Cardiac muscle cell (in vitro differentiated cells and primary cell): ENCODE results near the gene TRIM13. TPM values are rescaled to one million over a fixed set of nuclear protein-coding genes. Genes with fewer than 3 reads are reported as not detected.
A peak's percentile ranks its signal among the peaks of the same experiment; 100 is the strongest.

Source experiments
- DNase-seq, 2 donors: peaks; one replicate each; pipeline versions ENCODE4 v3.0.0 to v3.0.0-alpha.2; 2010 to 2017; ENCODE audit warnings: low read depth in 1 of 2, low spot score in 1 of 2
- H3K27ac ChIP-seq: fragments of 200-600 bp; sonication (generic); 2 replicates; pipeline ENCODE4 v1.5.1; 2016
- H3K27me3 ChIP-seq: fragments of 200-600 bp; sonication (generic); 2 replicates; pipeline ENCODE4 v1.6.0; 2016; ENCODE audit warnings: control low read depth
- H3K36me3 ChIP-seq: fragments of 200-600 bp; sonication (generic); 2 replicates; pipeline ENCODE4 v1.5.1; 2016; ENCODE audit warnings: control low read depth
- H3K4me1 ChIP-seq: fragments of 200-600 bp; sonication (generic); 2 replicates; pipeline ENCODE4 v1.8.1; 2017; ENCODE audit warnings: low read depth, mild to moderate bottlenecking, mixed run types
- H3K4me3 ChIP-seq: fragments of 200-600 bp; sonication (generic); 2 replicates; pipeline ENCODE4 v1.5.1; 2016; ENCODE audit warnings: mild to moderate bottlenecking
- H3K9me3 ChIP-seq: fragments of 200-600 bp; sonication (generic); 2 replicates; pipeline ENCODE4 v1.5.1; 2017; ENCODE audit warnings: low read depth, mild to moderate bottlenecking, control low read depth
- polyA plus RNA-seq: library from polyadenylated mRNA; unstranded; fragments of >200 nt; fragmentation: Nextera tagmentation; extraction: Ambion mirVana; gene quantifications from 2 replicates; pipeline ENCODE4 v1.2.1, GENCODE V29; 2016
- total RNA-seq: library from RNA; depleted of rRNA; stranded (reverse); fragments of >200 nt; gene quantifications from 2 replicates; pipeline ENCODE4 v1.2.3, GENCODE V29; 2016
- TF ChIP-seq, protein P1 (sequence below): IDR thresholded peaks from 2 replicates; pipeline ENCODE4 v1.5.1; 2012; ENCODE audit warnings: low read depth, mild to moderate bottlenecking, low read length

The TRIM13 gene
- total and polyA plus RNA-seq, 2 experiments from 2014 or later: 13.7 to 19.1 TPM

DNA sequence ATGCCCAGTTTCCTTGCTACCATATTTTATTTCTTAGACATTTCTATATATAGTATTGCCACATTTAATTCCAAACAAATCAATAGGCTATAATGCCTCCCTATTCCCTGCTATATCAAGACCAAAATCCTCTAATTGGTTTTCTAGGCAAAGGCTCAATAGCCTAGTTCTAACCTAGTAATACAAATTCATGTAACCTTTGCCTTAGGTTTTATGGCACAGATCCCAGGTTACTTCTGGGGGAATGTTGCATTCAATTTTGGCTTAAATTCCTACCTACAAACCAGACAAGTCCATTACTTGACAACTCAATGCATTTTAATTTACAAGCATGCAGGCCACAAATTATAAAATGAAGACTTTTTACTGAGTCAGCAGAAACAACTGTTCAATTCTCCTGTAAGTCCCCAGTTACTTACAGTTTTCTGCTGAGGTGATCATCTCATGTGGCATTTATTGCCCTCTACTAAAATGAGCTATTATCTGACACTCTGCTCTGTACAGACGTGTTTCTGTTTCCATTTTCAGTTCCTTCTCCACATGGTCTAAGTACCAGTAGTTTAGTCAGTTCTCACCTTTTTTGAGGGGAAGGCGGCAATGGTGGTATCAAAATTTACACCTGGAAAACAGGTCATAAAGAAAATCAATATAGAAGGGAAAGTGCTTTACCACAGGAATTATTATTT lies 30.1 kb downstream of the TRIM13 start:
- no peaks in the 10 kb centered on the region for H3K4me1 ChIP-seq
- H3K4me3 ChIP-seq: no peak overlapping the region
- no peaks in the 10 kb centered on the region for H3K36me3 ChIP-seq
- no peaks in the 10 kb centered on the region for H3K27me3 ChIP-seq
- TF ChIP-seq, protein P1, sequence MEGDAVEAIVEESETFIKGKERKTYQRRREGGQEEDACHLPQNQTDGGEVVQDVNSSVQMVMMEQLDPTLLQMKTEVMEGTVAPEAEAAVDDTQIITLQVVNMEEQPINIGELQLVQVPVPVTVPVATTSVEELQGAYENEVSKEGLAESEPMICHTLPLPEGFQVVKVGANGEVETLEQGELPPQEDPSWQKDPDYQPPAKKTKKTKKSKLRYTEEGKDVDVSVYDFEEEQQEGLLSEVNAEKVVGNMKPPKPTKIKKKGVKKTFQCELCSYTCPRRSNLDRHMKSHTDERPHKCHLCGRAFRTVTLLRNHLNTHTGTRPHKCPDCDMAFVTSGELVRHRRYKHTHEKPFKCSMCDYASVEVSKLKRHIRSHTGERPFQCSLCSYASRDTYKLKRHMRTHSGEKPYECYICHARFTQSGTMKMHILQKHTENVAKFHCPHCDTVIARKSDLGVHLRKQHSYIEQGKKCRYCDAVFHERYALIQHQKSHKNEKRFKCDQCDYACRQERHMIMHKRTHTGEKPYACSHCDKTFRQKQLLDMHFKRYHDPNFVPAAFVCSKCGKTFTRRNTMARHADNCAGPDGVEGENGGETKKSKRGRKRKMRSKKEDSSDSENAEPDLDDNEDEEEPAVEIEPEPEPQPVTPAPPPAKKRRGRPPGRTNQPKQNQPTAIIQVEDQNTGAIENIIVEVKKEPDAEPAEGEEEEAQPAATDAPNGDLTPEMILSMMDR: no peak
- DNase-seq: no peak
- no peak overlapping the region for H3K27ac ChIP-seq
- no peaks in the 10 kb centered on the region for H3K9me3 ChIP-seq

DNA sequence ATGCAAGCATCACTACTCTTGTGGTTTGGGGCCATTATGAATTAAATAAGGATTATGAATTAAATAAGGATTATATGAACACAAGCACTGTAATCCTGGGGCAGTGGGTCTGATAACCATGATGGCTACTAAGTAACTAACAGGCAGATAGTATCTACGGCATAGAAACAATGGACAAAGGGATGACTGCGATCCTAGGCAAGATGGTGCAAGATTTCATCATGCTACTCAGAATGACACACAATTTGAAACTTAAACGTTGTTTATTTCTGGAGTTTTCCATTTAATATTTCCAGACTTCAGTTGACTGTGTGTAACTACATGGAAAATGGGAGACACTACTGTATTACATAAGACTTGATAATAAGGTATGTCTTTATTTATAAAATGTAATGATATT lies 33.5 kb downstream of the TRIM13 start:
- Histone ChIP-seq H3K27me3 (no peaks in the 10 kb centered on the region), H3K36me3 (no peaks in the 10 kb centered on the region), H3K27ac (no peak overlapping the region), H3K4me3 (no peak overlapping the region), H3K9me3 (no peaks in the 10 kb centered on the region), H3K4me1 (no peaks in the 10 kb centered on the region)
- TF ChIP-seq, protein P1: no peak
- no peak for DNase-seq

DNA sequence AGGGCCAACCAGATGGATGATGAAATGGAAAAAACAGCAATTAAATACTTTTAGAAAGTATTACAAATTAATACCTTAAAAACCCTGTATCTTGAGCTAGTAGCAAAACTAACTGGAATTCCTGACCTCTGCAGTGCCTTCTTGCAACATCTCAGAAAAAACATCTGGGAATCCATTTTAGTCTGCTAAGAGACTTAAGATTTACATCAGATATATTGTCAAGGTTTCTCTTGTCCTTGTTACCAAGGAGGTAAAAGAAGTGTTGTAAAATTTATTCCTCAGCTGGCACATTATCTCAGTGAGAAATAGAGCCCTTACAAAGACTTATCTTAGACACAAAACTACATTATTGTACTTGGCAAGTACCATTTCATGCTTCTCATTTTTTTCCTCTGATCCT lies 36.9 kb downstream of the TRIM13 start:
- DNase-seq: peak in 1 of 2 donors; percentile 52
- Histone ChIP-seq H3K4me1 (no peaks in the 10 kb centered on the region), H3K27me3 (no peaks in the 10 kb centered on the region), H3K4me3 (no peak overlapping the region), H3K9me3 (no peaks in the 10 kb centered on the region), H3K27ac (no peak overlapping the region), H3K36me3 (no peaks in the 10 kb centered on the region)
- TF ChIP-seq, protein P1: no peak

DNA sequence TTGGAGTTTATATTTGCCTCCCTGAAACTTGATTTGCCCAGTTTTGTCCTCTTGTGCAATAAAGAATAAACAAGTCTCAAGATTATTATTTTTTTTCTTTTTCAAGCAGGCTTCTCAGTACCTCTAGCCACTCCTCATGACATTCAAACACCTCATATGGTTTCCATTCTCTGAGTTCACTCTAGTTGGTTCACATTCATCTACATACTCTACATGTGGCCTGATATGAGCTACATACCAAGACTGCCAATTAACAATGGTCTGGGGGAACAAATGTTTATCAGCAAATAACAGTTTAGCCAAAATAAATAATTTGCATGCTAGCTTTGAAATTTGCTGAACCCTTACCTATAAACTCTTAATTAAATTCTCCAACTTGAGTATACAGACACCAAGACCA lies 40.9 kb downstream of the TRIM13 start:
- Histone ChIP-seq H3K27ac (no peak overlapping the region), H3K36me3 (no peaks in the 10 kb centered on the region), H3K9me3 (no peaks in the 10 kb centered on the region), H3K4me3 (no peak overlapping the region), H3K4me1 (no peaks in the 10 kb centered on the region), H3K27me3 (no peaks in the 10 kb centered on the region)
- TF ChIP-seq, protein P1: no peak
- no peak for DNase-seq

DNA sequence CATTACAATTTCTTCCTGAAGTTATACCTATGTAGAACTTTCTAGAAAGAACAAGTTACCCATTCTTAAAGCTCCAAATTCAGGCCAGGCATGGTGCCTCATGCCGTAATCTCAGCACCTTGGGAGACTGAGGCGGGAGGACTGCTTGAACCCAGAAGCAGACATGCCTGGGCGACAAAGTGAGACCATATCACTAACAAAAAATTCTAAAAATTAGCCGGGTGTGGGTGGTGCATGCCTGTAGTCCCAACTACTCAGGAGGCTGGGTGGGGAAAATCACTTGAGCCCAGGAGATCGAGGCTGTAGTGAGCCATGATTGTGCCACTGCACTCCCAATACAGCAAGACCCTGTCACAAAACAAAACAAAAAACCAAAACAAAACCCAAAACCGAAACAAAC lies 41.4 kb downstream of the TRIM13 start:
- H3K4me3 ChIP-seq: no peak overlapping the region
- TF ChIP-seq, protein P1: no peak
- H3K4me1 ChIP-seq: peaks cover 5% of the 10 kb centered on the region
- H3K27ac ChIP-seq: no peak overlapping the region
- no peaks in the 10 kb centered on the region for H3K27me3 ChIP-seq
- no peak for DNase-seq
- H3K9me3 ChIP-seq: no peaks in the 10 kb centered on the region
- H3K36me3 ChIP-seq: no peaks in the 10 kb centered on the region
